ENCODE measurements around the gene AGMO. TPM values are rescaled to one million over a fixed set of nuclear protein-coding genes. Genes with fewer than 3 reads are reported as not detected.

The AGMO gene
- total and polyA plus RNA-seq, 10 of the 15 experiments (the other 5 are each of a cell fraction or from before 2014, with no cell fraction given) = 0.11 to 0.29 TPM; not detected in 8

DNA sequence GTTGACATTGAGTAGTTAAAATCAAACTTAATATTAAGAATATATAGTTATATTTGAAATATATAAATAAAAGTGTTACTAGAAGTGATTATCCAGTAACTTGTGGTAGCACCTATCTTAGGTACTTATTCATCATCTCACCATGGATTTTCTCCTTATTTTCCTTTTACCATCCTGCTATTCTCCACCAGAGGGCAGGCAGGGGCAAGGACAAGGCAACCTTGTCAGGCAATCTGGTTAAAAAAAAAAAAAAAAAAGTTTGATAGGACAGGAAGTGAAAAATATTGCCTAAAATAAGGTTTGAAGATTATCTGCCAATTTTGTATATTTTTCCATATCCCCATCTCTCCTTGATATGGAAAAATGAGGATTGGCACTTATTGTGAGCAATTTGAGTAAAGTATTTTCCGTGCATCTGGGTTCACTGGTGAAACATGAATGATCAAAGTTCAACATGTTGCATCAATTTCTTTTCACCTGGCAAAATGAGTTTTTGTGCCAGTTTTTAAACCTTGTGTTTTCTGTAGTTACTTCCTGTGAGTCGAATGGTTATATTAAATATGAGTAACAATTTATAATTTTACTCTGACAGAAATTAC is 256.7 kb downstream of the AGMO start:
- CTCF ChIA-PET = interaction anchor here (0.8 to 2.3 kb wide), 4 partner anchors 19 to 419 kb away, joined by 3 to 27 read pairs (median 4); no protein-coding TSS in a partner anchor
- H3K9ac ChIP-seq (ENCODE audit: control insufficient read depth, insufficient read depth, low read length) = no peak overlapping the region
- POLR2A ChIA-PET = no interaction called here

More for the DNA sequence above, 256.7 kb downstream of the AGMO start:
- Histone ChIP-seq H4K20me1 (ENCODE audit: control insufficient read depth, insufficient read depth) (no peaks in the 10 kb centered on the region), H3K27me3 (replicated peaks in 1 of 2; ENCODE audit: control insufficient read depth in 2 of 2, insufficient read depth in 2 of 2, low read length in 1 of 2) (no peaks in the 10 kb centered on the region), H3K79me2 (ENCODE audit: control insufficient read depth, insufficient read depth, low read length) (no peaks in the 10 kb centered on the region), H2AFZ (ENCODE audit: control insufficient read depth, low read depth, low read length) (no peak overlapping the region), H3K27ac (ENCODE audit: control insufficient read depth, insufficient read depth) (no peak overlapping the region), H3K4me1 (ENCODE audit: control insufficient read depth, insufficient read depth, low read length) (no peaks in the 10 kb centered on the region), H3K36me3 (ENCODE audit: control insufficient read depth in 2 of 2, insufficient read depth in 2 of 2, low read length in 1 of 2) (no peaks in the 10 kb centered on the region), H3K9me3 (replicated peaks; ENCODE audit: control insufficient read depth, insufficient read depth, low read length) (no peaks in the 10 kb centered on the region), H3K4me3 (no peak overlapping the region), H3K4me2 (ENCODE audit: control insufficient read depth, insufficient read depth) (no peak overlapping the region)
- WGBS (ENCODE audit: insufficient coverage, insufficient replicate concordance, low lambda C conversion rate, missing lambda C conversion rate) = 0% methylated on average over 2 of the region's 2 CpGs
- in situ Hi-C loops (cut with MboI) (loop anchor here (25.0 kb wide), 1 partner anchor 1257 kb away; no protein-coding TSS in a partner anchor), intact Hi-C loops (cut with micrococcal nuclease; ENCODE audit: unreplicated experiment) (loop anchor here (1.0 to 2.0 kb wide), 2 partner anchors 416 to 766 kb away; no protein-coding TSS in a partner anchor)
- DNase-seq (ENCODE audit: low read depth, low spot score) = no peak
- SMC1A ChIA-PET (ENCODE audit: uncharacterized antibody, unreplicated experiment) = no interaction called here
- RAD21 ChIA-PET (ENCODE audit: unreplicated experiment) = interaction anchor here (2.0 kb wide), 1 partner anchor 416 kb away, joined by 8 read pairs; no protein-coding TSS in a partner anchor
- BruUV-seq (replicated peaks) = no TSS peak
- ATAC-seq = peak; percentile 68
- TF ChIP-seq YBX1 (IDR thresholded peaks at IDR 0.05) = no peak
- TF ChIP-seq PKNOX1 (IDR thresholded peaks at IDR 0.05) = no peak
- TF ChIP-seq RAD21 (IDR thresholded peaks at IDR 0.05; ENCODE audit: insufficient read depth, low read depth, low read length) = peak; percentile 59
- no peak for TF ChIP-seq SREBF2 (IDR thresholded peaks at IDR 0.05; ENCODE audit: low read length)
- TF ChIP-seq MYB (IDR thresholded peaks at IDR 0.05; ENCODE audit: borderline replicate concordance, low read depth, low read length) = no peak
- TF ChIP-seq, protein P1, sequence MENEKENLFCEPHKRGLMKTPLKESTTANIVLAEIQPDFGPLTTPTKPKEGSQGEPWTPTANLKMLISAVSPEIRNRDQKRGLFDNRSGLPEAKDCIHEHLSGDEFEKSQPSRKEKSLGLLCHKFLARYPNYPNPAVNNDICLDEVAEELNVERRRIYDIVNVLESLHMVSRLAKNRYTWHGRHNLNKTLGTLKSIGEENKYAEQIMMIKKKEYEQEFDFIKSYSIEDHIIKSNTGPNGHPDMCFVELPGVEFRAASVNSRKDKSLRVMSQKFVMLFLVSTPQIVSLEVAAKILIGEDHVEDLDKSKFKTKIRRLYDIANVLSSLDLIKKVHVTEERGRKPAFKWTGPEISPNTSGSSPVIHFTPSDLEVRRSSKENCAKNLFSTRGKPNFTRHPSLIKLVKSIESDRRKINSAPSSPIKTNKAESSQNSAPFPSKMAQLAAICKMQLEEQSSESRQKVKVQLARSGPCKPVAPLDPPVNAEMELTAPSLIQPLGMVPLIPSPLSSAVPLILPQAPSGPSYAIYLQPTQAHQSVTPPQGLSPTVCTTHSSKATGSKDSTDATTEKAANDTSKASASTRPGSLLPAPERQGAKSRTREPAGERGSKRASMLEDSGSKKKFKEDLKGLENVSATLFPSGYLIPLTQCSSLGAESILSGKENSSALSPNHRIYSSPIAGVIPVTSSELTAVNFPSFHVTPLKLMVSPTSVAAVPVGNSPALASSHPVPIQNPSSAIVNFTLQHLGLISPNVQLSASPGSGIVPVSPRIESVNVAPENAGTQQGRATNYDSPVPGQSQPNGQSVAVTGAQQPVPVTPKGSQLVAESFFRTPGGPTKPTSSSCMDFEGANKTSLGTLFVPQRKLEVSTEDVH (IDR thresholded peaks at IDR 0.05; ENCODE audit: low read depth, partially characterized antibody) = no peak
- no peak for TF ChIP-seq MYC (IDR thresholded peaks at IDR 0.05; ENCODE audit: insufficient read depth, insufficient read length, insufficient replicate concordance, low read length, severe bottlenecking)
- TF ChIP-seq HDAC2 (IDR thresholded peaks at IDR 0.05) = no peak
- TF ChIP-seq RCOR1 (conservative IDR thresholded peaks at IDR 0.05; ENCODE audit: low read depth, low read length) = no peak
- TF ChIP-seq, protein P2, sequence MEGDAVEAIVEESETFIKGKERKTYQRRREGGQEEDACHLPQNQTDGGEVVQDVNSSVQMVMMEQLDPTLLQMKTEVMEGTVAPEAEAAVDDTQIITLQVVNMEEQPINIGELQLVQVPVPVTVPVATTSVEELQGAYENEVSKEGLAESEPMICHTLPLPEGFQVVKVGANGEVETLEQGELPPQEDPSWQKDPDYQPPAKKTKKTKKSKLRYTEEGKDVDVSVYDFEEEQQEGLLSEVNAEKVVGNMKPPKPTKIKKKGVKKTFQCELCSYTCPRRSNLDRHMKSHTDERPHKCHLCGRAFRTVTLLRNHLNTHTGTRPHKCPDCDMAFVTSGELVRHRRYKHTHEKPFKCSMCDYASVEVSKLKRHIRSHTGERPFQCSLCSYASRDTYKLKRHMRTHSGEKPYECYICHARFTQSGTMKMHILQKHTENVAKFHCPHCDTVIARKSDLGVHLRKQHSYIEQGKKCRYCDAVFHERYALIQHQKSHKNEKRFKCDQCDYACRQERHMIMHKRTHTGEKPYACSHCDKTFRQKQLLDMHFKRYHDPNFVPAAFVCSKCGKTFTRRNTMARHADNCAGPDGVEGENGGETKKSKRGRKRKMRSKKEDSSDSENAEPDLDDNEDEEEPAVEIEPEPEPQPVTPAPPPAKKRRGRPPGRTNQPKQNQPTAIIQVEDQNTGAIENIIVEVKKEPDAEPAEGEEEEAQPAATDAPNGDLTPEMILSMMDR (IDR thresholded peaks at IDR 0.05 in 2 of 3, conservative IDR thresholded peaks at IDR 0.05 in 1 of 3; ENCODE audit: control insufficient read depth in 2 of 3, extremely low read depth in 1 of 3, insufficient read depth in 1 of 3, low read depth in 3 of 3, low read length in 3 of 3) = peak; percentile 53 to 64 (median 64)
- no peak for TF ChIP-seq POLR2A (IDR thresholded peaks at IDR 0.05; ENCODE audit: low read depth, low read length)
- no peak for TF ChIP-seq SRF (IDR thresholded peaks at IDR 0.05; ENCODE audit: low read depth in 2 of 2, low read length in 2 of 2)
- peak; percentile 66 for TF ChIP-seq SMC3 (IDR thresholded peaks at IDR 0.05; ENCODE audit: borderline replicate concordance, low read length)
- no peak for TF ChIP-seq CHD4 (IDR thresholded peaks at IDR 0.05)
- TF ChIP-seq ZNF384 (IDR thresholded peaks at IDR 0.05; ENCODE audit: borderline replicate concordance, low read depth, low read length) = peak; percentile 94
- TF ChIP-seq ESRRA (IDR thresholded peaks at IDR 0.05; ENCODE audit: low read length) = peak; percentile 63; the same call in 1 of the 2 replicates
- TF ChIP-seq NFYA (IDR thresholded peaks at IDR 0.05; ENCODE audit: borderline replicate concordance, low read depth, low read length) = no peak
- no peak for FAIRE-seq

All from GM12878 (cell line).